NB4 (cell line): ENCODE measurements around the gene CNNM4.

Experiments used
- MYC ChIP-seq: IDR thresholded peaks from 2 replicates; pipeline ENCODE4 v1.6.1; 2011; ENCODE audit warnings: low read depth, low read length
- POLR2A ChIP-seq: IDR thresholded peaks from 2 replicates; pipeline ENCODE4 v1.6.1; 2011; ENCODE audit warnings: mild to moderate bottlenecking; ENCODE audit not compliant: insufficient read length; ENCODE audit errors: extremely low read depth
- TF ChIP-seq, protein P1 (sequence below): IDR thresholded peaks from one replicate; pipeline ENCODE4 v1.5.1; 2012; ENCODE audit warnings: low read depth, low read length

DNA sequence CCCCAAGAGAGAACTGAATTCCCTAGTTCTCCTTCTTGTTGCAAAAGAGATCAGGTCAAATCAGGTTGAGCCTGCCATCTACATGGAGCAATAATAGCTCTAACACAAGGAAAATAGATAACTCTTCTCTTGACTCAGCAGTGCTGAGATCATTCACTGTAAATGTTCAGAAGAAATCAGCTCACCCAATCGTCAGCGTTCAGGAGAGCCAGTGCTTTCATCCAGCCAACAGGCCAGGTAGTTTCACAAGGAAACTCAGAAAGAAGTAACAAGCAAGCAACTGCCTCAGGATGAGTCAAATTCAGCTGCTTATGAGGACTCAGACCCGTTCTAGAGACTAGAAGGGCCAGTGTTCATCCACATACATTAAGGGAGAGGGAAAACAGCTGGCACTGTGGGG, 26.8 kb upstream of the CNNM4 start:
- TF ChIP-seq MYC (no peak), POLR2A (no peak)
- TF ChIP-seq, protein P1, sequence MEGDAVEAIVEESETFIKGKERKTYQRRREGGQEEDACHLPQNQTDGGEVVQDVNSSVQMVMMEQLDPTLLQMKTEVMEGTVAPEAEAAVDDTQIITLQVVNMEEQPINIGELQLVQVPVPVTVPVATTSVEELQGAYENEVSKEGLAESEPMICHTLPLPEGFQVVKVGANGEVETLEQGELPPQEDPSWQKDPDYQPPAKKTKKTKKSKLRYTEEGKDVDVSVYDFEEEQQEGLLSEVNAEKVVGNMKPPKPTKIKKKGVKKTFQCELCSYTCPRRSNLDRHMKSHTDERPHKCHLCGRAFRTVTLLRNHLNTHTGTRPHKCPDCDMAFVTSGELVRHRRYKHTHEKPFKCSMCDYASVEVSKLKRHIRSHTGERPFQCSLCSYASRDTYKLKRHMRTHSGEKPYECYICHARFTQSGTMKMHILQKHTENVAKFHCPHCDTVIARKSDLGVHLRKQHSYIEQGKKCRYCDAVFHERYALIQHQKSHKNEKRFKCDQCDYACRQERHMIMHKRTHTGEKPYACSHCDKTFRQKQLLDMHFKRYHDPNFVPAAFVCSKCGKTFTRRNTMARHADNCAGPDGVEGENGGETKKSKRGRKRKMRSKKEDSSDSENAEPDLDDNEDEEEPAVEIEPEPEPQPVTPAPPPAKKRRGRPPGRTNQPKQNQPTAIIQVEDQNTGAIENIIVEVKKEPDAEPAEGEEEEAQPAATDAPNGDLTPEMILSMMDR: no peak
